ENCODE results near the gene RNF167. TPM values are rescaled to one million over a fixed set of nuclear protein-coding genes. Genes with fewer than 3 reads are reported as not detected.

RNF167 gene
- total and polyA plus RNA-seq, 2 of the 13 experiments (the other 11 are each of a cell fraction or from before 2014, with no cell fraction given): 44.1 to 45.4 TPM

GRCh38 chr17:4950075-4950745 lies 10.1 kb downstream of the RNF167 start (continued):
- TF ChIP-seq ZNF609 (CRISPR knock-in tag; IDR thresholded peaks at IDR 0.05; ENCODE audit: borderline replicate concordance): no peak
- no peak for TF ChIP-seq RARA (CRISPR knock-in tag; IDR thresholded peaks at IDR 0.05)
- TF ChIP-seq ZNF343 (CRISPR knock-in tag; IDR thresholded peaks at IDR 0.05): no peak
- no peak; the same call in 1 of the 2 replicates for TF ChIP-seq IRF2 (CRISPR knock-in tag; IDR thresholded peaks at IDR 0.05)
- TF ChIP-seq ZNF720 (CRISPR knock-in tag; IDR thresholded peaks at IDR 0.05): no peak
- no peak for TF ChIP-seq THAP8 (CRISPR knock-in tag; IDR thresholded peaks at IDR 0.05; ENCODE audit: borderline replicate concordance)
- 0 out of 2 replicates have a peak, but pooled peaks have one; percentile 11 for TF ChIP-seq ZSCAN21 (CRISPR knock-in tag; IDR thresholded peaks at IDR 0.05; ENCODE audit: borderline replicate concordance)
- no peak for TF ChIP-seq ZNF781 (CRISPR knock-in tag; IDR thresholded peaks at IDR 0.05; ENCODE audit: borderline replicate concordance, not compliant biosample characterization)
- no peak for TF ChIP-seq ZNF773 (CRISPR knock-in tag; IDR thresholded peaks at IDR 0.05; ENCODE audit: borderline replicate concordance)
- TF ChIP-seq ZNF274 (CRISPR knock-in tag; IDR thresholded peaks at IDR 0.05): no peak; the same call in 1 of the 2 replicates
- TF ChIP-seq JUND (CRISPR knock-in tag; IDR thresholded peaks at IDR 0.05): no peak; the same call in 1 of the 2 replicates
- peak; percentile 41; the same call in 1 of the 2 replicates for TF ChIP-seq ZSCAN31 (CRISPR knock-in tag; IDR thresholded peaks at IDR 0.05; ENCODE audit: low read depth)
- no peak for TF ChIP-seq PBX3 (CRISPR knock-in tag; IDR thresholded peaks at IDR 0.05; ENCODE audit: borderline replicate concordance)
- TF ChIP-seq ISX (CRISPR knock-in tag; conservative IDR thresholded peaks at IDR 0.05): 0 out of 2 replicates have a peak, but pooled peaks have one; percentile 3
- TF ChIP-seq ZFP36L1 (CRISPR knock-in tag; IDR thresholded peaks at IDR 0.05): no peak
- TF ChIP-seq MTERF4 (CRISPR knock-in tag; IDR thresholded peaks at IDR 0.05): no peak
- 0 out of 2 replicates have a peak, but pooled peaks have one; percentile 16 for TF ChIP-seq ZBTB10 (CRISPR knock-in tag; IDR thresholded peaks at IDR 0.05; ENCODE audit: borderline replicate concordance)

All from HepG2 (cell line).